Neural progenitor cell (in vitro differentiated cells): ENCODE data around the gene EIF2D.

Source experiments
- EZH2phosphoT487 ChIP-seq: fragments of 200-600 bp; sonication (generic); IDR thresholded peaks from 2 replicates; pipeline ENCODE4 v1.6.1; 2017; ENCODE audit warnings: antibody characterized with exemption
- TF ChIP-seq, protein P1 (sequence below): fragments of 200-600 bp; sonication (generic); IDR thresholded peaks from 2 replicates; pipeline ENCODE4 v1.5.1; 2017; ENCODE audit warnings: antibody characterized with exemption, mild to moderate bottlenecking

DNA sequence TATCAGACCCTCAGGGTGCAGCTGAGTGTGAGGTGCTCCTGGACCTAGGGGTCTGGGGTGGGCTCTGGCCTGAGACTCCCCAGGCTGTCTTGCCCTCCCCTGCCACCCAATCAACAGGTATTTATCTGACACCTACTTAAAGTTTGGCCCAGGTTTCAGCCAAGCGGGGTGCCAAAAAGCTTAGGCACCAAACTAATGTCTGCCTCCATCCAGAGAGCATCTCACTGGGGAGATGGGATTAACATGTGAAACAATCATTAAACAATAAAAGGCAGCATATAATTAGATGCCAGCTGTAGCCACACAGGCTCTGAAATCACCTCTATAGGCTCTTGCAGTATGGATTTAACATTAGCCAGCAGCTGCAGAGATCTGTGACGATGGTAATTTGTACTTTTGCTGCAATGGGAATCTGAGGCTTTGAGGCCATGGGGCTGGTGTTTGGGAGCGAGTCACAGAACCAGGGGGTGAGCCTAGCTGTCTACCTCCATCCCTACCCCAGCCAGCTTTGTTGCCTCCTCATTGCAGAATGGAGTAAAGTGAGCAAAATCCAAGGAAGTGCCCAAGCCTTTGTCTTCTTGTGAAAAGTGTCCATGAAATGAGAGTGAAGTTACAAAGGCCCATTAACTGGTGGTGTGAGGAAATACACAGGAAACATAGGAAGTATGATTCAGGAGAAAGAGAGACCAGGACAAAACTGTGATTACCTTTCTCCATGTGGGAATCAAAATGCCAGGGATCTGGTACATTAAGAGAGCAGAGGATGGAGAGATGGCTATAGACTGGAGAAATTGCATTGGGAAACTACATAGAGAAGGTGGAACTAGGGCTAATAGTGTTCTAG lies 36.1 kb downstream of the EIF2D start:
- TF ChIP-seq, protein P1, sequence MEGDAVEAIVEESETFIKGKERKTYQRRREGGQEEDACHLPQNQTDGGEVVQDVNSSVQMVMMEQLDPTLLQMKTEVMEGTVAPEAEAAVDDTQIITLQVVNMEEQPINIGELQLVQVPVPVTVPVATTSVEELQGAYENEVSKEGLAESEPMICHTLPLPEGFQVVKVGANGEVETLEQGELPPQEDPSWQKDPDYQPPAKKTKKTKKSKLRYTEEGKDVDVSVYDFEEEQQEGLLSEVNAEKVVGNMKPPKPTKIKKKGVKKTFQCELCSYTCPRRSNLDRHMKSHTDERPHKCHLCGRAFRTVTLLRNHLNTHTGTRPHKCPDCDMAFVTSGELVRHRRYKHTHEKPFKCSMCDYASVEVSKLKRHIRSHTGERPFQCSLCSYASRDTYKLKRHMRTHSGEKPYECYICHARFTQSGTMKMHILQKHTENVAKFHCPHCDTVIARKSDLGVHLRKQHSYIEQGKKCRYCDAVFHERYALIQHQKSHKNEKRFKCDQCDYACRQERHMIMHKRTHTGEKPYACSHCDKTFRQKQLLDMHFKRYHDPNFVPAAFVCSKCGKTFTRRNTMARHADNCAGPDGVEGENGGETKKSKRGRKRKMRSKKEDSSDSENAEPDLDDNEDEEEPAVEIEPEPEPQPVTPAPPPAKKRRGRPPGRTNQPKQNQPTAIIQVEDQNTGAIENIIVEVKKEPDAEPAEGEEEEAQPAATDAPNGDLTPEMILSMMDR = no peak
- TF ChIP-seq EZH2phosphoT487 = no peak
